Tibial artery (tissue), 4 donors: ENCODE data around the gene OLFML2A.
"Not testable (repeated sequence)": the region's sequence is repeated elsewhere in the genome, so short reads cannot be mapped to it uniquely, and the experiment has no call there.

Experiments
- DNase-seq, 2 donors: peaks; one replicate each; pipeline ENCODE4 v3.0.0-alpha.2; 2019
- H3K27ac ChIP-seq, 2 donors: fragments of 200-600 bp; sonication (generic) in 1 of 2; 1 replicate in 1 of 2; 2 replicates in 1 of 2; pipeline ENCODE4 v1.5.1; 2018 to 2019; ENCODE audit warnings: mild to moderate bottlenecking in 1 of 2
- H3K27me3 ChIP-seq, 2 donors: fragments of 200-600 bp; sonication (generic) in 1 of 2; one replicate each; pipeline versions ENCODE4 v1.5.1 to v1.6.0; 2016 to 2019
- H3K36me3 ChIP-seq, 3 donors: fragments of 200-600 bp; sonication (generic) in 2 of 3; one replicate each; pipeline ENCODE4 v1.5.1; 2016 to 2019; ENCODE audit warnings: mild to moderate bottlenecking in 2 of 3
- H3K4me1 ChIP-seq, 4 donors: fragments of 200-600 bp; sonication (generic) in 2 of 4; 1 replicate in 3 of 4; 2 replicates in 1 of 4; pipeline ENCODE4 v1.5.1; 2016 to 2019
- H3K4me3 ChIP-seq, 2 donors: fragments of 200-600 bp; sonication (generic) in 1 of 2; 1 replicate in 1 of 2; 2 replicates in 1 of 2; pipeline ENCODE4 v1.5.1; 2018 to 2019; ENCODE audit warnings: mild to moderate bottlenecking in 2 of 2
- H3K9me3 ChIP-seq, 3 donors: fragments of 200-600 bp; sonication (generic) in 1 of 3; one replicate each; pipeline ENCODE4 v1.5.1; 2016 to 2019
- CTCF ChIP-seq, 2 experiments: fragments of 200-600 bp in 1 of 2; fragments of 450-650 bp in 1 of 2; IDR thresholded peaks; one replicate each; pipeline ENCODE4 v1.5.1; 2017 to 2019; ENCODE audit warnings: antibody characterized with exemption in 2 of 2, mild to moderate bottlenecking in 1 of 2, moderate library complexity in 1 of 2
- intact Hi-C: fragments of 100-400 bp; cut with DNase I; formaldehyde crosslinking; loops from one replicate; pipeline ENCODE4 v1.15.0; 2023; ENCODE audit warnings: low total_unique reads

The OLFML2A gene

GRCh38 chr9:124840300-124840833 is 63.4 kb downstream of the OLFML2A start:
- Histone ChIP-seq H3K4me1 (peaks cover 0 to 8% (median 2%) of the 10 kb centered on the region in 4 donors), H3K27ac (no peak overlapping the region), H3K4me3 (no peak overlapping the region), H3K27me3 (peaks cover 0 to 8% of the 10 kb centered on the region in 2 donors), H3K9me3 (no peaks in the 10 kb centered on the region), H3K36me3 (no peaks in the 10 kb centered on the region)
- peak in 1 of 2 experiments; percentile 5 for TF ChIP-seq CTCF (IDR thresholded peaks at IDR 0.05)
- intact Hi-C loops: no loop called here
- DNase-seq: no peak

GRCh38 chr9:124841075-124841821 is 64.3 kb downstream of the OLFML2A start:
- H3K36me3 ChIP-seq: no peaks in the 10 kb centered on the region
- no peaks in the 10 kb centered on the region for H3K9me3 ChIP-seq
- no peak for DNase-seq
- no peak for TF ChIP-seq CTCF (IDR thresholded peaks at IDR 0.05)
- peaks cover 0 to 10% of the 10 kb centered on the region in 2 donors for H3K27me3 ChIP-seq
- intact Hi-C loops: no loop called here
- H3K4me3 ChIP-seq: no peak overlapping the region
- H3K4me1 ChIP-seq: no peaks in the 10 kb centered on the region
- H3K27ac ChIP-seq: no peak overlapping the region

GRCh38 chr9:124843456-124844034 is 66.6 kb downstream of the OLFML2A start:
- intact Hi-C loops: no loop called here
- no peak overlapping the region for H3K4me3 ChIP-seq
- H3K27me3 ChIP-seq: peaks cover 0 to 12% of the 10 kb centered on the region in 2 donors
- H3K9me3 ChIP-seq: no peaks in the 10 kb centered on the region
- no peaks in the 10 kb centered on the region for H3K4me1 ChIP-seq
- H3K36me3 ChIP-seq: no peaks in the 10 kb centered on the region
- TF ChIP-seq CTCF (IDR thresholded peaks at IDR 0.05): no peak
- H3K27ac ChIP-seq: no peak overlapping the region
- DNase-seq: no peak

- Histone ChIP-seq H3K4me3 (no peak overlapping the region), H3K27ac (no peak overlapping the region), H3K27me3 (peaks cover 0 to 12% of the 10 kb centered on the region in 2 donors), H3K4me1 (no peaks in the 10 kb centered on the region), H3K36me3 (no peaks in the 10 kb centered on the region), H3K9me3 (no peaks in the 10 kb centered on the region)
- DNase-seq: no peak
- intact Hi-C loops: no loop called here
- no peak for TF ChIP-seq CTCF (IDR thresholded peaks at IDR 0.05)
These were observed 67.4 kb downstream of the OLFML2A start for GRCh38 chr9:124844291-124844690.

GRCh38 chr9:124846467-124846866 is 69.5 kb downstream of the OLFML2A start:
- intact Hi-C loops, H3K27me3 ChIP-seq, H3K27ac ChIP-seq, H3K9me3 ChIP-seq, H3K4me3 ChIP-seq, H3K4me1 ChIP-seq, DNase-seq, H3K36me3 ChIP-seq: not testable (repeated sequence)

GRCh38 chr9:124846969-124847368 is 70.0 kb downstream of the OLFML2A start:
- no peak overlapping the region for H3K27ac ChIP-seq
- H3K4me1 ChIP-seq: peaks cover 0 to 5% (median 2%) of the 10 kb centered on the region in 4 donors
- H3K4me3 ChIP-seq: no peak overlapping the region
- intact Hi-C loops: no loop called here
- H3K9me3 ChIP-seq: no peaks in the 10 kb centered on the region
- no peak for DNase-seq
- H3K27me3 ChIP-seq: peaks cover 0 to 4% of the 10 kb centered on the region in 2 donors
- no peaks in the 10 kb centered on the region for H3K36me3 ChIP-seq
- TF ChIP-seq CTCF (IDR thresholded peaks at IDR 0.05): no peak
